HepG2 (cell line): ENCODE data around the gene CYP27B1. TPM values are rescaled to one million over a fixed set of nuclear protein-coding genes. Genes with fewer than 3 reads are reported as not detected.

Experiments used
- ATAC-seq: fragments of 200-7000 bp; cut with Tn5 transposase; 3 replicates; pipeline ENCODE4 v1.9.1; 2020; ENCODE audit warnings: mild to moderate bottlenecking, moderate library complexity
- BruUV-seq: library from RNA; stranded (reverse); fragments of 400-500 nt; replicated peaks from 2 replicates; lab custom pipeline; 2021; lab: Mats Ljungman, UMichigan
- CTCF ChIA-PET: fragments of 300-600 bp; formaldehyde crosslinking; extraction: SDS; loops from one replicate; lab custom pipeline; 2021; ENCODE audit warnings: low total read pairs, inconsistent platforms, low intra/inter-chr PET ratio; lab: Yijun Ruan, JAX
- POLR2A ChIA-PET: fragments of 350-600 bp; sonication (Branson Sonifier 250); formaldehyde crosslinking; loops from one replicate; lab custom pipeline; 2020; ENCODE audit warnings: antibody characterized with exemption, inconsistent platforms; lab: Yijun Ruan, JAX
- DNase-seq: peaks from one replicate; pipeline ENCODE4 v3.0.0-alpha.2; 2015; ENCODE audit warnings: low spot score
- FAIRE-seq: peaks from 3 replicates; lab custom pipeline; 2011; peaks lifted over from hg19 to GRCh38; lab: Jason Lieb, UNC
- H2AFZ ChIP-seq: one replicate; pipeline ENCODE4 v1.6.1; 2011; ENCODE audit warnings: low read length, inconsistent platforms
- H3K27ac ChIP-seq: fragments of 300-600 bp; 3 replicates; pipeline ENCODE4 v1.8.0; 2011; ENCODE audit warnings: mixed run types, mild to moderate bottlenecking, mixed read lengths, low read length, inconsistent platforms; ENCODE audit not compliant: insufficient read depth; ENCODE audit errors: extremely low read length
- H3K27me3 ChIP-seq, 2 experiments: fragments of 200-600 bp in 1 of 2; 2 replicates in 1 of 2; 3 replicates in 1 of 2; pipeline versions ENCODE4 v1.6.0 to v1.8.0; 2011; ENCODE audit warnings: low read length in 2 of 2, mild to moderate bottlenecking in 2 of 2, moderate library complexity in 2 of 2, inconsistent platforms in 1 of 2; ENCODE audit not compliant: insufficient read depth in 2 of 2, control insufficient read depth in 1 of 2
- H3K36me3 ChIP-seq, 2 experiments: fragments of 200-600 bp in 1 of 2; replicated peaks in 1 of 2; 2 replicates in 1 of 2; 3 replicates in 1 of 2; pipeline versions ENCODE4 v1.5.1 to v1.8.0; 2011; ENCODE audit warnings: low read length in 2 of 2, inconsistent platforms in 1 of 2; ENCODE audit not compliant: insufficient read depth in 2 of 2, control insufficient read depth in 1 of 2
- H3K4me1 ChIP-seq: 2 replicates; pipeline ENCODE4 v1.5.1; 2012; ENCODE audit warnings: low read length, inconsistent platforms; ENCODE audit not compliant: insufficient read depth
- H3K4me2 ChIP-seq: 2 replicates; pipeline ENCODE4 v1.6.0; 2011; ENCODE audit warnings: low read depth, low read length, inconsistent platforms
- H3K4me3 ChIP-seq, 3 experiments: fragments of 200-600 bp in 1 of 3; sonication (generic), shearing (Covaris generic) in 1 of 3; replicated peaks in 1 of 3; 2 replicates each; pipeline ENCODE4 v1.5.1; 2011 to 2016; ENCODE audit warnings: low read length in 3 of 3, inconsistent platforms in 2 of 3, low read depth in 2 of 3, mild to moderate bottlenecking in 2 of 3, control low read depth in 1 of 3, mixed read lengths in 1 of 3; ENCODE audit not compliant: insufficient read depth in 1 of 3
- H3K79me2 ChIP-seq: one replicate; pipeline ENCODE4 v1.6.1; 2011; ENCODE audit warnings: low read length, inconsistent platforms; ENCODE audit not compliant: insufficient read depth
- H3K9ac ChIP-seq: 2 replicates; pipeline ENCODE4 v1.6.0; 2011; ENCODE audit warnings: mild to moderate bottlenecking, low read depth, low read length, inconsistent platforms; ENCODE audit not compliant: insufficient read depth
- H3K9me3 ChIP-seq: 2 replicates; pipeline ENCODE4 v1.5.1; 2012; ENCODE audit warnings: mild to moderate bottlenecking, low read length
- H4K20me1 ChIP-seq: 2 replicates; pipeline ENCODE4 v1.6.0; 2011; ENCODE audit warnings: inconsistent platforms, mild to moderate bottlenecking, low read length, moderate library complexity; ENCODE audit not compliant: insufficient read depth
- ASH2L ChIP-seq: fragments of 300-600, 200-600 bp; sonication (generic); IDR thresholded peaks from 2 replicates; pipeline ENCODE4 v1.7.0; 2017; ENCODE audit warnings: low read depth, mild to moderate bottlenecking, moderate library complexity, mixed read lengths, low read length; ENCODE audit not compliant: insufficient read length
- CEBPB ChIP-seq: IDR thresholded peaks from 2 replicates; pipeline ENCODE4 v1.6.1; 2011; ENCODE audit warnings: low read depth, low read length, improper control_type of control experiment, borderline replicate concordance
- ELK4 ChIP-seq: sonication (generic); formaldehyde crosslinking; IDR thresholded peaks from 2 replicates; pipeline ENCODE4 v1.9.0; 2021; ENCODE audit warnings: missing genetic modification reagents, borderline replicate concordance
- HNF4A ChIP-seq: sonication (generic); formaldehyde crosslinking; IDR thresholded peaks from 2 replicates; pipeline ENCODE4 v1.4.0; 2020; ENCODE audit warnings: missing genetic modification reagents
- NR2F1 ChIP-seq, 2 experiments: fragments of 450-650 bp in 1 of 2; formaldehyde crosslinking in 1 of 2; IDR thresholded peaks; 2 replicates each; pipeline versions ENCODE4 v1.5.0 to v1.6.1; 2016 to 2020; ENCODE audit warnings: mild to moderate bottlenecking in 1 of 2, missing compliant biosample characterization in 1 of 2, missing genetic modification reagents in 1 of 2, moderate library complexity in 1 of 2
- POLR2G ChIP-seq: fragments of 200-400 bp; formaldehyde crosslinking; IDR thresholded peaks from 2 replicates; pipeline ENCODE4 v1.6.1; 2018; ENCODE audit warnings: mild to moderate bottlenecking, low read depth, low read length, moderate library complexity
- RAD51 ChIP-seq: fragments of 450-650 bp; IDR thresholded peaks from 2 replicates; pipeline ENCODE4 v1.6.1; 2016; ENCODE audit warnings: borderline replicate concordance
- SNAPC5 ChIP-seq: sonication (generic); formaldehyde crosslinking; IDR thresholded peaks from 2 replicates; pipeline ENCODE4 v1.8.1; 2023; ENCODE audit warnings: mild to moderate bottlenecking, missing genetic modification reagents, borderline replicate concordance
- TMF1 ChIP-seq: sonication (generic); formaldehyde crosslinking; IDR thresholded peaks from 2 replicates; pipeline ENCODE4 v1.8.1; 2022; ENCODE audit warnings: low read depth, missing genetic modification reagents
- ZNF710 ChIP-seq: sonication (generic); formaldehyde crosslinking; IDR thresholded peaks from 2 replicates; pipeline ENCODE4 v1.5.0; 2020; ENCODE audit warnings: mild to moderate bottlenecking, missing genetic modification reagents, borderline replicate concordance
- ZNF773 ChIP-seq: sonication (generic); formaldehyde crosslinking; IDR thresholded peaks from 2 replicates; pipeline ENCODE4 v1.4.0; 2020; ENCODE audit warnings: missing genetic modification reagents, borderline replicate concordance
- ZNF883 ChIP-seq: sonication (generic); formaldehyde crosslinking; IDR thresholded peaks from 2 replicates; pipeline ENCODE4 v1.5.1; 2020; ENCODE audit warnings: mild to moderate bottlenecking, missing genetic modification reagents; ENCODE audit errors: not compliant biosample characterization
- WGBS: methylation state at CpG from one replicate; pipeline ENCODE4 v1.1.6; 2017; ENCODE audit warnings: low lambda C conversion rate; 5-methylcytosine and 5-hydroxymethylcytosine counted together
- in situ Hi-C: cut with HindIII; loops from 2 replicates; pipeline ENCODE4 v1.10.0; 2017; ENCODE audit warnings: low pct_unique_long_range_greater_than_20kb; ENCODE audit not compliant: extremely low pct_ligation_motif_present
- intact Hi-C: fragments of 100-400 bp; cut with micrococcal nuclease; formaldehyde crosslinking; loops from one replicate; pipeline ENCODE4 v1.10.0; 2022; ENCODE audit not compliant: unreplicated experiment
- polyA plus RNA-seq, 8 experiments: library from polyadenylated mRNA; depleted of rRNA in 3 of 8; stranded (reverse) in 7 of 8; unstranded in 1 of 8; fragments of >200 nt; fragmentation: Illumina TruSeq in 4 of 8; extraction: Trizol in 4 of 8; gene quantifications; 2 replicates each; pipeline versions ENCODE4 v1.2.1 to v1.2.3, GENCODE V29; 2011 to 2016; ENCODE audit warnings: low read depth in 4 of 8, missing spikeins in 1 of 8, mixed read lengths in 1 of 8; ENCODE audit not compliant: insufficient read depth in 1 of 8
- total RNA-seq, 5 experiments: library from RNA; depleted of rRNA; stranded (reverse); fragments of >200 nt; fragmentation: Illumina TruSeq; extraction: Trizol; gene quantifications; 2 replicates each; pipeline ENCODE4 v1.2.3, GENCODE V29; 2016; ENCODE audit warnings: low read depth in 1 of 5
- TF ChIP-seq, protein P1 (sequence below): sonication (generic); formaldehyde crosslinking; IDR thresholded peaks from 2 replicates; pipeline ENCODE4 v1.8.0; 2022; ENCODE audit warnings: missing genetic modification reagents, mild to moderate bottlenecking, borderline replicate concordance

The CYP27B1 gene
- total and polyA plus RNA-seq, 2 of the 13 experiments (the other 11 are each of a cell fraction or from before 2014, with no cell fraction given) = 2.3 to 3.0 TPM

DNA sequence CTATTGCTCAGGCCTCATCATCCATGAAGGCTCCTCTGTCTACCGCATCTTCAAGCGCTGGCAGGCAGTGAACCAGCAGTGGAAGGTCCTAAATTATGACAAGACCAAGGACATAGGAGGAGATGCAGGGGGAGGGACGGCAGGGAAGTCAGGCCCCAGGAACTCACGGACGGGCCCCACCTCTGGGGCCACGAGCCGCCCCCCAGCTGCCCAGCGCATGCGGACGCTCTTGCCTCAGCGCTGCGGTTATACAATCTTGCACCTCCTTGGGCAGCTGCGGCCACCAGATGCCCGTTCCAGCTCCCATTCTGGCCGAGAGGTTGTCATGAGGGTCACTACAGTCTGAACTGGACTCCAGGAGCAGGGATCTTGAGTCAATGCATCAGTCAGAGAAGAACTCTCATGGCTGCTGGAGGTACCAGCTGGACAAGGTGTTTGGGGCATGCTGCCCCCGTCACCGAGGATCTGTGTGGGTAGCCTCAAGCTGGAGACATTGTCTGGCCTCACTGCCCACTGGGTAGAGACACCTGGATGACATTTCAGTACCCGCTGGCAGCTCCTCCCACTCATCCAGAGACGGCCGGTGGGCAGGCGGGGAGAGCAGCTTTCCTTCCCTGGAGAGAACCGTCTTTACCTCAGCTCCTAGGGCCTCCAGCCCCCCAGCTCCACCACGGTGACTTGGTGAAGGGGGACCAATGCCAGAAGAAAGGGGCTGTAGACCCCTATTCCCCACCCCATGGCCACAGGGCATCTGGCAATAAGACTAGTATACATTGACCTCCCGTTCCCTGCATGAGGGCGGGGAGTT is 8.1 kb downstream of the CYP27B1 start:
- intact Hi-C loops = no loop called here
- Histone ChIP-seq H3K79me2 (peaks cover 3% of the 10 kb centered on the region), H3K4me1 (peaks cover 28% of the 10 kb centered on the region), H3K4me2 (no peak overlapping the region)
- TF ChIP-seq ASH2L (no peak), ZNF883 (no peak), ZNF710 (no peak), CEBPB (no peak), HNF4A (CRISPR knock-in tag) (no peak), POLR2G (no peak), SNAPC5 (CRISPR knock-in tag) (no peak), RAD51 (no peak), NR2F1 (CRISPR knock-in tag; IDR thresholded peaks at IDR 0.05) (no peak), TMF1 (CRISPR knock-in tag) (no peak), ZNF773 (CRISPR knock-in tag) (no peak), ELK4 (CRISPR knock-in tag) (no peak)
- TF ChIP-seq, protein P1, sequence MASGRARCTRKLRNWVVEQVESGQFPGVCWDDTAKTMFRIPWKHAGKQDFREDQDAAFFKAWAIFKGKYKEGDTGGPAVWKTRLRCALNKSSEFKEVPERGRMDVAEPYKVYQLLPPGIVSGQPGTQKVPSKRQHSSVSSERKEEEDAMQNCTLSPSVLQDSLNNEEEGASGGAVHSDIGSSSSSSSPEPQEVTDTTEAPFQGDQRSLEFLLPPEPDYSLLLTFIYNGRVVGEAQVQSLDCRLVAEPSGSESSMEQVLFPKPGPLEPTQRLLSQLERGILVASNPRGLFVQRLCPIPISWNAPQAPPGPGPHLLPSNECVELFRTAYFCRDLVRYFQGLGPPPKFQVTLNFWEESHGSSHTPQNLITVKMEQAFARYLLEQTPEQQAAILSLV (CRISPR knock-in tag) = no peak
- TF ChIP-seq, all 625 proteins: peak for 0
- FAIRE-seq = no peak
- H3K4me3 ChIP-seq = no peak overlapping the region
- no peaks in the 10 kb centered on the region for H3K27me3 ChIP-seq
- no peak overlapping the region for H3K27ac ChIP-seq
- H4K20me1 ChIP-seq = 0 out of 2 replicates have a peak, but pooled peaks cover 5% of the 10 kb centered on the region
- WGBS = 92% methylated on average over 12 of the region's 25 CpGs
- in situ Hi-C loops = no loop called here
- ChIA-PET POLR2A (interaction anchor here (1.1 to 3.5 kb wide), 2 partner anchors 13 to 24 kb away, joined by 3 to 11 read pairs; partner anchors contain the start of genes EEF1AKMT3, METTL1 and TSFM), CTCF (interaction anchor here (2.3 kb wide), 1 partner anchor 147 kb away, joined by 10 read pairs; no protein-coding TSS in a partner anchor)
- H2AFZ ChIP-seq = no peak overlapping the region
- no TSS peak for BruUV-seq
- no peak overlapping the region for H3K9ac ChIP-seq
- no peak for ATAC-seq
- H3K9me3 ChIP-seq = no peaks in the 10 kb centered on the region
- H3K36me3 ChIP-seq = no peaks in the 10 kb centered on the region; a peak in 1 of 5 replicates
- no peak for DNase-seq
